Epithelial cell of proximal tubule (primary cell): ENCODE data around the gene GSTK1. TPM values are rescaled to one million over a fixed set of nuclear protein-coding genes. Genes with fewer than 3 reads are reported as not detected.

Experiments
- DNase-seq: peaks from one replicate; pipeline ENCODE4 v3.0.0-alpha.2; 2011; ENCODE audit warnings: low read depth
- H3K4me3 ChIP-seq: 2 replicates; pipeline ENCODE4 v1.5.1; 2011; ENCODE audit warnings: low read depth, mild to moderate bottlenecking, low read length
- CTCF ChIP-seq: conservative IDR thresholded peaks from 2 replicates; pipeline ENCODE4 v1.5.1; 2012; ENCODE audit warnings: low read depth, mild to moderate bottlenecking, low read length
- total RNA-seq: library from RNA; depleted of rRNA; stranded (reverse); fragments of >200 nt; gene quantifications from 2 replicates; pipeline ENCODE4 v1.2.3, GENCODE V29; 2015

The GSTK1 gene
- total RNA-seq, 1 donor from 2014 or later, result 95.1 TPM

GRCh38 chr7:143230602-143231457 lies 32.4 kb upstream of the GSTK1 start:
- no peak for DNase-seq
- H3K4me3 ChIP-seq, result no peak overlapping the region
- no peak for TF ChIP-seq CTCF

GRCh38 chr7:143233816-143234532 lies 29.3 kb upstream of the GSTK1 start:
- TF ChIP-seq CTCF, result no peak
- DNase-seq, result no peak
- no peak overlapping the region for H3K4me3 ChIP-seq

DNA sequence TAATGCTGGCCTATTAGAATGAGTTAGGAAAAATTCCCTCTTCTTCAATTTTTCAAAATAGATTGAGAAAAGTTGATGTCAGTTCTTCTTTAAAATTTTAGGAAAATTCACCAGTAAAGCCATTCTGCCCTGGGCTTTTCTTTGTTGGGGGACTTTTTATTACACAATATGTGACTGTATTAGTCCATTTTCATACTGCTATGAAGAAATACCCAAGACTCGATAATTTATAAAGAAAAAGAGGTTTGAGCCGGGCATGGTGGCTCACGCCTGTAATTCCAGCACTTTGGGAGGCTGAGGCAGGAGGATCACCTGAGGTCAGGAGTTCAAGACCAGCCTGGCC lies 28.7 kb upstream of the GSTK1 start:
- TF ChIP-seq CTCF, result no peak
- H3K4me3 ChIP-seq, result no peak overlapping the region
- DNase-seq, result no peak

- no peak for TF ChIP-seq CTCF
- no peak overlapping the region for H3K4me3 ChIP-seq
Measured at GRCh38 chr7:143235561-143235960, 27.7 kb upstream of the GSTK1 start.

DNA sequence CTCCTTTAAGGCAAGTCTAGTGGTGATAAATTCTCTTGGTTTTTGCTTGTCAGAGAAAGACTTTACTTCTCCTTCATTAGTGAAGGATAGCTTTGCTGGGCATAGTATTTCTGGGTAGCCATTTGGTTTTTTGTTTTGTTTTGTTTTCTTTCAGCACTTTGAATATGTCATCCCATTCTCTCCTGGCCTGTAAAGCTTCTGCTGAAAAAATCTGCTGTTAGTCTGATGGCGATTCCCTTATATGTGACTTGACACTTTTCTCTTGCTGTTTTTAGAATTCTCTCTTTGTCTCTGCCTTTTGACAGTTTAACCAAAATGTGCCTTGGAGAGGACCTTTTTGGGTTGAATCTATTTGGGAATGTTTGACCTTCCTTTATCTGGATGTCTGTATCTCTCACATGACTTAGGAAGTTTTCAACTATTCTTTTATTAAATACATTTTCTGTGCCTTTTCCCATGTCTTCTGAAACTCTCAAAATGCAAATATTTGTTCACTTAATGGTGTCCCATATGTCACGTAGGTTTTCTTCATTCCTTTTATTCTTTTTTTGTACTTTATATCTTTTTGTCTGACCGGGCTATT lies 26.7 kb upstream of the GSTK1 start:
- H3K4me3 ChIP-seq, result no peak overlapping the region
- TF ChIP-seq CTCF, result no peak
- DNase-seq, result no peak

More at GRCh38 chr7:143235561-143235960, 27.7 kb upstream of the GSTK1 start:
- no peak for DNase-seq

GRCh38 chr7:143237366-143237765 lies 25.9 kb upstream of the GSTK1 start:
- TF ChIP-seq CTCF, result no peak
- no peak overlapping the region for H3K4me3 ChIP-seq
- no peak for DNase-seq
